AG04450 (cell line): ENCODE measurements around the gene WWP2. TPM values are rescaled to one million over a fixed set of nuclear protein-coding genes. Genes with fewer than 3 reads are reported as not detected.
"Not testable (repeated sequence)": the region's sequence is repeated elsewhere in the genome, so short reads cannot be mapped to it uniquely, and the experiment has no call there.

Experiments used
- CTCF ChIA-PET: fragments of 300-600, 350-600 bp; formaldehyde crosslinking; extraction: SDS; loops from one replicate; lab custom pipeline; 2022; ENCODE audit warnings: antibody characterized with exemption, inconsistent platforms; lab: Charles Lee
- POLR2A ChIA-PET: fragments of 350-600 bp; formaldehyde crosslinking; extraction: SDS; loops from one replicate; lab custom pipeline; 2021; ENCODE audit warnings: antibody characterized with exemption, inconsistent platforms; lab: Yijun Ruan, JAX
- DNase-seq: peaks from one replicate; pipeline ENCODE4 v3.0.0-alpha.2; 2011; ENCODE audit warnings: low read depth, low spot score
- H3K27ac ChIP-seq: one replicate; pipeline ENCODE4 v1.5.1; 2012; ENCODE audit warnings: low read depth, low read length, control low read depth
- H3K27me3 ChIP-seq: one replicate; pipeline ENCODE4 v1.6.0; 2012; ENCODE audit warnings: low read length; ENCODE audit not compliant: control insufficient read depth, insufficient read depth
- H3K4me3 ChIP-seq: 2 replicates; pipeline ENCODE4 v1.5.1; 2011; ENCODE audit warnings: mild to moderate bottlenecking, low read depth, low read length, control low read depth
- H3K9me3 ChIP-seq: 2 replicates; pipeline ENCODE4 v1.5.1; 2012; ENCODE audit warnings: low read length; ENCODE audit not compliant: control insufficient read depth, insufficient read depth
- polyA plus RNA-seq: library from polyadenylated mRNA; depleted of rRNA; stranded (reverse); fragments of >200 nt; gene quantifications from 2 replicates; pipeline ENCODE4 v1.2.3, GENCODE V29; 2011
- TF ChIP-seq, protein P1 (sequence below): IDR thresholded peaks from 2 replicates; pipeline ENCODE4 v1.5.1; 2011; ENCODE audit warnings: low read depth, low read length, control low read depth, inconsistent platforms

WWP2 gene
- polyA plus RNA-seq, 1 experiment: 13.4 TPM

DNA sequence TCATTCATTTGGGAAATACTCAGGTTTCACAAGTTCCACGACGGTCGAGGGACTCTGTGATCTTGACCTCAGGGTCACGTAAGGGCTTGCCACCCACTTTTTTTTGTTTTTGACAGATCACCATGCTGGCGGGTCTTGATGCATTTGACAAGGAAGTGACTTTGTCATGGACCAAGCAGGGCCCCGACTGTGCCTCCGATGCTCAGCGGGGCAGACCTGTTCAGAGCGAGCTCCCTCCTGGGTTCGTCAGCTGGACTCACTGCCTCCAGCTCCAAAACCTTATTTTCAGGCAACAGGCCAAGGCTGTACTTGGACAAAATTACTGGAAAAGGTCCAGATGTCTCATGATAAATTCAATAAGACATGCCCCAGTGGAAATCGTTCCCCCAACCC is 180.0 kb downstream of the WWP2 start:
- ChIA-PET POLR2A (no interaction called here), CTCF (interaction anchor here (0.8 to 1.7 kb wide), 2 partner anchors 12 to 146 kb away, joined by 3 to 4 read pairs; no protein-coding TSS in a partner anchor)
- Histone ChIP-seq H3K9me3 (no peaks in the 10 kb centered on the region; the same call in 1 of the 2 replicates), H3K27me3 (no peaks in the 10 kb centered on the region), H3K27ac (no peak overlapping the region), H3K4me3 (no peak overlapping the region)
- TF ChIP-seq, protein P1, sequence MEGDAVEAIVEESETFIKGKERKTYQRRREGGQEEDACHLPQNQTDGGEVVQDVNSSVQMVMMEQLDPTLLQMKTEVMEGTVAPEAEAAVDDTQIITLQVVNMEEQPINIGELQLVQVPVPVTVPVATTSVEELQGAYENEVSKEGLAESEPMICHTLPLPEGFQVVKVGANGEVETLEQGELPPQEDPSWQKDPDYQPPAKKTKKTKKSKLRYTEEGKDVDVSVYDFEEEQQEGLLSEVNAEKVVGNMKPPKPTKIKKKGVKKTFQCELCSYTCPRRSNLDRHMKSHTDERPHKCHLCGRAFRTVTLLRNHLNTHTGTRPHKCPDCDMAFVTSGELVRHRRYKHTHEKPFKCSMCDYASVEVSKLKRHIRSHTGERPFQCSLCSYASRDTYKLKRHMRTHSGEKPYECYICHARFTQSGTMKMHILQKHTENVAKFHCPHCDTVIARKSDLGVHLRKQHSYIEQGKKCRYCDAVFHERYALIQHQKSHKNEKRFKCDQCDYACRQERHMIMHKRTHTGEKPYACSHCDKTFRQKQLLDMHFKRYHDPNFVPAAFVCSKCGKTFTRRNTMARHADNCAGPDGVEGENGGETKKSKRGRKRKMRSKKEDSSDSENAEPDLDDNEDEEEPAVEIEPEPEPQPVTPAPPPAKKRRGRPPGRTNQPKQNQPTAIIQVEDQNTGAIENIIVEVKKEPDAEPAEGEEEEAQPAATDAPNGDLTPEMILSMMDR: no peak
- no peak for DNase-seq

DNA sequence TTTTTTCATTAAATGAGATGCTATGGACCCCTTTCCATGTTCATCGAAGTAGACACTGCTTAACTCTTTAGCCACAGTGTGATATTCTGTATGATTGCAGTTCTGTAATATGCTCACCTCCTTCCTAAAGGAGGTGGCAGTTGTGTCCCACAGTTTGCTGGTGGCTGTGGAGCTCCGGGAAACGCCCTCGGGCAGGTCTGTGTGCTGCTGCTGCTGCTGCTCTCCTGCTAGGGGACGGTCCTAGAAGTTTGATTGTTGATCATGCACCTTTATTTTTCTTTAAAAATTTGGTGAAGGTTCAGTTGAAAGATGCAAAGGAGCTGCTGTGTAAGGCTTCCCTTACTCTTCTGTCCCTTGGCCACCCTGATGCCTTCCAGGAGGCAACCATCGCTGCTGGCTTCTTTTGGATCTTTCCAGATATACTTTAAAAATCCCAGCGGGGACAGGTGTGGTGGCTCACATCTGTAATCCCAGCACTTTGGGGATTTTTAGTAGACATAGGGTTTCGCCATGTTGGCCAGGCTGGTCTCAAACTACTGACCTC is 180.6 kb downstream of the WWP2 start:
- no peak for DNase-seq
- no peak overlapping the region for H3K27ac ChIP-seq
- H3K27me3 ChIP-seq: no peaks in the 10 kb centered on the region
- CTCF ChIA-PET: no interaction called here
- TF ChIP-seq, protein P1: no peak
- no peaks in the 10 kb centered on the region; the same call in 1 of the 2 replicates for H3K9me3 ChIP-seq
- POLR2A ChIA-PET: no interaction called here
- no peak overlapping the region for H3K4me3 ChIP-seq

DNA sequence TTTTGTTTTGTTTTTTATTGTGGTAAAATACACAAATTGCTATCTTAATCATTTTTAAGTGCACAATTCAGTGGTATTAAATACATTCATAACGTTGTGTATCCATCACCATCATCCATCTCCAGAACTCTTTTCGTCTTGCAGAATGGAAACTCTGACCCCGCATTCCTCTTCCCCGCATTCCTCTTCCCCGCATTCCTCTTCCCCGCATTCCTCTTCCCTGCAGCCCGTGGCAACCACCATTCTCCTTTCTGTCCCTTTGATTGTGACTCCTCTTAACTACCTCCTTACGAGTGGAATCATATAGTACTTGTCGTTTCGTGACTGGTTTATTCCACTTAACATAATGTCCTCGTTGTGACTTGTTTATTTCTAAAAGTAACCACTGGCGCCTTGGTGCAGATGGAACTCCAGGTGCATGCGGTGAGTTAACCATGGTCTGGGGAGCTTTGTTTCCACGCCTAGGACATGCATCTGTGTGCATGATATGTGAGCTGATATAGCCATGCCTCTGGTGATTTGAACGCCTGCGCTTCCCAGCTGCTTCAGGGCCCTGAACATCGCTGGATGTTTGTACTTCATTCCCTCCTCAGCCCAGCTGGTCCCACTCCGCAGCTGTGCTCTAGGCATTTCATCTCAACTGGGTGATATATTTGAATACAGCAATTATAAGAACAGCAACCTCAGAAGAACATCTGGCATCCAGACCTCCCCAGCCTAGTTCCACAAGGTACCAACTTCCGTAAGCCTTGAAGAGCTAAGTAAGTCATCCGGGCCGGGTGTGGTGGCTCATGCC is 181.3 kb downstream of the WWP2 start:
- DNase-seq, H3K27ac ChIP-seq, H3K27me3 ChIP-seq, CTCF ChIA-PET, H3K4me3 ChIP-seq, H3K9me3 ChIP-seq, POLR2A ChIA-PET: not testable (repeated sequence)

DNA sequence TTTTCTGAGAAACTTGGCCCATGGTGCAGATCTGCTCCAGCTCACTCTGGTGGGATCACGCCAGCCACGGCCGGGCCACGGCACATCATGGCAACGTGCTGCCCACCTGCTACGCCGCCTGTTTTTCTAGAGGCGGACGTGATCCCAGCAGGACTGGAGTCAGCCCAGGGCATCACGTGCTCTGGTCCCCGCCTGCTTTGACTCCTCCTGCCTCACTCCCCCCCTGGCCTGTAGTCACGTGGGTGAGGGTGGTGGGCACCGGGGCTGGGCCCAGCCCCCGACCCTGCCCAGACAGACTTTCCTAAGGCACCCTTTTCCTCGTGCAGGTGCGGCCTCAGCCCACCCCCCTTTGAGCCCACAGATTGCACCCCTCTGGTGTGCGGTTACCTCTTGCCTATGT is 188.3 kb downstream of the WWP2 start:
- H3K27me3 ChIP-seq, H3K9me3 ChIP-seq, H3K4me3 ChIP-seq, DNase-seq, H3K27ac ChIP-seq, POLR2A ChIA-PET, CTCF ChIA-PET: not testable (repeated sequence)

DNA sequence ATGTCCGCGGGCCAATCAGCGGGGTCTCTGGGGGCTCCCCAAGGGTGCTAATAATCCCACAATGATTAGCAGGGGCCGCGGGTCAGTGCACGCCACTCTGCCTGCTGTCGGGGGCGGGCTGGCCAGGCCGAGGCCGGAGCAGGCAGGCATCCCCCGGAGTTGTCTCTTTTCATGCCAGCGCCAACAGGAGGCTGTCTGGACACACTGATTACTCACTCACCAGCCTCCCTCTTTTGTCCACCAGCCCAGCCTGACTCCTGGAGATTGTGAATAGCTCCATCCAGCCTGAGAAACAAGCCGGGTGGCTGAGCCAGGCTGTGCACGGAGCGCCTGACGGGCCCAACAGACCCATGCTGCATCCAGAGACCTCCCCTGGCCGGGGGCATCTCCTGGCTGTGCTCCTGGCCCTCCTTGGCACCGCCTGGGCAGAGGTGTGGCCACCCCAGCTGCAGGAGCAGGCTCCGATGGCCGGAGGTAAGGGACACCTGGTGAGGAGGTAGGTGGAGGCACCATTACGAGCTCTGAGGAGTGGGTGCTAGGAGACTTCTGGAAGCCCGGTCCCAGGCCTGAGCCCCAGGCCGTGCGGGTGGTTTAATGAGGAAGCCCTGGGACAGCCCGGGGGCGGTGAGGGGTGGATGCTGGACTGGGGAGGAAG is 189.0 kb downstream of the WWP2 start, which contains the start of gene CLEC18A:
TSS of gene CLEC18A (plus strand) at position 318 of the 655 bp plus-strand sequence. CDS start at position 351, 33 bp downstream.
- H3K27ac ChIP-seq, DNase-seq, H3K4me3 ChIP-seq, CTCF ChIA-PET, POLR2A ChIA-PET, H3K9me3 ChIP-seq, H3K27me3 ChIP-seq: not testable (repeated sequence)

DNA sequence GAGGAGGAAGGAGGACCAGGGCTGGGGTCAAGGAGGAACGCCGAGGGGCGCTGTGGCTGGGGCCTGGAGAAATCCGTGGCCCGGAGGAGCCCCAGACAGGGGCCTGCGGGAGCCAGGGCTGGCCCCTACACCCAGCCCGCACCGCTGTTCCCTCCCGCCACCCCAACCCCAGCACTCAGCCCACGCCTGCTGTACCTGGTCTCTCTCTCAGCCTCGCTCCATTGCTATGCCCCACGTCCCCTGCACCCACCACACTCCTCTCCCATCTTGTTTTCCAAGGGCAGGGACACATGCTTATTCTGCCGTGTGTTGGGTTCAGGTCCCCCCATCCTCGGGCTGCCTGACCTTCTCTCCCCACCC is 189.5 kb downstream of the WWP2 start:
- H3K9me3 ChIP-seq, H3K27me3 ChIP-seq, H3K4me3 ChIP-seq, POLR2A ChIA-PET, DNase-seq, H3K27ac ChIP-seq, CTCF ChIA-PET: not testable (repeated sequence)

DNA sequence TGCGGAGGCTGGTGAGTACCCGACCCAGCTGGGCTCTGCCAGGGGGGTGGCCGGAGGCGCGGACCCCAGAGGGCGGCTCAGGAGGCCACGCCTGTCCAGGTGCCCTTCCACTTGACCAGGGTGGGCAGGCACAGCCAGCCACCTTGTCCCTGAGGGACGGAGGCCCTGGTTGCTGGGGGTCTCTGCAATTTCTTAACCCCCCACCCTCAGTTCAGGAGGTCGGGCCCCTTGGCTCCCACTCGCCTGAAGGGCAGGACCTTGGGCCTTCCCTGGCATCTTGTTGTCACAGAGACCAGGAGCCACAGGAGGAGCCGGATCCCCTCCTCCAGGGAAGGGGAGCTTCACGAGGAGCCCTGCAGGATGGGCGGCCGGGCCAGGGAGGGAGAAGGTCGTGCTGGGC is 190.0 kb downstream of the WWP2 start:
- H3K4me3 ChIP-seq, H3K9me3 ChIP-seq, POLR2A ChIA-PET, H3K27me3 ChIP-seq, H3K27ac ChIP-seq, DNase-seq, CTCF ChIA-PET: not testable (repeated sequence)

DNA sequence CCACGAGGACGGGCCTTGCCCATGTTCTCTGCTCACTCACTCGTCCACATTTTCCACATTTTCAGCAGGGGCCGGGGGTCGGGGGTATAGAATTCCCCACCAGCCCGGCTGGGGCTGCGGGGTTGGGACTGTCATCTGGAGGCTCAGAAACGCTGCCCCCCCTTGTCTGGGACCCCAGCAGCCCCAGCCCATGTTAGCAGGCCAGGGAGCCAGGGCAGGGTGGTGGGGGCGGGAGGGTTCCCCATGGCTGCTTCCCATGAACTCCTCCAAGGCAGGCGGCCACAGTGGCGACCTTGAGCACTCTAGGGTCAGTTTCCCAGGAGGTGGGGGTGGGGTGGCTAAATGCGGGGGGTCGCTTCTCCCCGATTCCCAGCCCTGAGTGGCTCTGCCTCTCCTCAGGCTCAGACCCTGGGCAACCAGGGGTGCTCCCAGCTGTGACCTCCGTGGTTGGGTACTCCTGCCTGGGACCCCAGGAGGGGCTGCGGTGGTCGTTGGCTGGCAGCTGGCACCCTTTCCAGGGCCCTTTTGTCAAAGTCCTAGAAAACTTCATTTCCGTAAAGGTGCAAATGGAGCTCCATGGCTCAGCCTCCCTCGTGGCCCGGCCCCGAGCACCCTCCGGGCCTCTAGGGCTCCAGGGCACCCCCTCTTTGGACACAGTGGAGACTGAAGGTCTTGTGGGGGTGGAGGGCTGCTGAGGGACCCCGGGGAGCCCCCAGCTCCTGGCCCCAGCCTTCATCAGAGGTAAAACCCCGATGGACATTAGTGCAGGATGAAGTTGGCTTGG is 190.6 kb downstream of the WWP2 start:
- H3K27ac ChIP-seq, H3K27me3 ChIP-seq, POLR2A ChIA-PET, H3K4me3 ChIP-seq, CTCF ChIA-PET, DNase-seq, H3K9me3 ChIP-seq: not testable (repeated sequence)

DNA sequence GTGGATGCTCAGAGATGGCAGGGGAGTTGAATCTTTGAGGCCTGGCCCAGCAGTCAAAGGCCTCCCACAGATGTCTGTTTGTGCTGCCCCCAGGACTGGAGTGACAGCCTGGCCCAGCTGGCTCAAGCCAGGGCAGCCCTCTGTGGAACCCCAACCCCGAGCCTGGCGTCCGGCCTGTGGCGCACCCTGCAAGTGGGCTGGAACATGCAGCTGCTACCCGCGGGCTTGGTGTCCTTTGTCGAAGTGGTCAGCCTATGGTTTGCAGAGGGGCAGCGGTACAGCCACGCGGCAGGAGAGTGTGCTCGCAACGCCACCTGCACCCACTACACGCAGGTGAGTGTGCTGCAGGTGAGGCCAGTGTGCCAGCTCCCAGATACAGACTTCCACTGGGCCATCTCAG is 192.1 kb downstream of the WWP2 start:
- DNase-seq, H3K4me3 ChIP-seq, POLR2A ChIA-PET, H3K27ac ChIP-seq, H3K9me3 ChIP-seq, CTCF ChIA-PET, H3K27me3 ChIP-seq: not testable (repeated sequence)
